GM21723 (cell line): ENCODE results near the gene OAT.

ENCODE experiments used
- ATAC-seq: cut with Tn5 transposase; IDR thresholded peaks from one replicate; pipeline ENCODE4 v1.9.1; 2021; ENCODE audit warnings: mild to moderate bottlenecking, moderate library complexity; ENCODE audit not compliant: unreplicated experiment

The OAT gene

GRCh38 chr10:124354411-124355382 lies 64.0 kb downstream of the OAT start:
- ATAC-seq = peak; percentile 84

GRCh38 chr10:124353896-124354295 lies 64.8 kb downstream of the OAT start:
- no peak for ATAC-seq

- ATAC-seq = no peak
Observed at GRCh38 chr10:124353091-124353815, 65.5 kb downstream of the OAT start.

- no peak for ATAC-seq
Observed at GRCh38 chr10:124351481-124352220, 67.1 kb downstream of the OAT start.

- ATAC-seq = no peak
Observed at GRCh38 chr10:124350806-124351205, 67.9 kb downstream of the OAT start.

GRCh38 chr10:124349996-124350280 lies 68.8 kb downstream of the OAT start:
- ATAC-seq = no peak

- no peak for ATAC-seq
Observed at GRCh38 chr10:124349231-124349995, 69.3 kb downstream of the OAT start.

- no peak for ATAC-seq
Observed at GRCh38 chr10:124348801-124349200, 69.9 kb downstream of the OAT start.

GRCh38 chr10:124347956-124348355 lies 70.8 kb downstream of the OAT start:
- ATAC-seq = no peak
